ENCODE measurements around the gene SEMA3E.
"Not testable (repeated sequence)": the region's sequence is repeated elsewhere in the genome, so short reads cannot be mapped to it uniquely, and the experiment has no call there.

SEMA3E gene

GRCh38 chr7:83447681-83448080, 201.3 kb downstream of the SEMA3E start:
- H3K4me3 Mint-ChIP-seq: no peak overlapping the region
- ATAC-seq (no peak), DNase-seq (no peak)
- H3K27ac Mint-ChIP-seq: no peak overlapping the region
- H3K27me3 Mint-ChIP-seq: no peaks in the 10 kb centered on the region
- H3K36me3 Mint-ChIP-seq (ENCODE audit: low read depth): no peaks in the 10 kb centered on the region
- no peaks in the 10 kb centered on the region for H3K4me1 Mint-ChIP-seq
- peaks cover 4% of the 10 kb centered on the region for H3K9me3 Mint-ChIP-seq

GRCh38 chr7:83446102-83446669, 202.8 kb downstream of the SEMA3E start:
- DNase-seq (no peak), ATAC-seq (no peak)
- Mint-ChIP-seq H3K4me1 (no peaks in the 10 kb centered on the region), H3K27me3 (no peaks in the 10 kb centered on the region), H3K9me3 (peaks cover 4% of the 10 kb centered on the region), H3K36me3 (ENCODE audit: low read depth) (no peaks in the 10 kb centered on the region), H3K4me3 (no peak overlapping the region), H3K27ac (no peak overlapping the region)

GRCh38 chr7:83442911-83443310, 206.0 kb downstream of the SEMA3E start:
- ATAC-seq: no peak
- H3K4me3 Mint-ChIP-seq: no peak overlapping the region

GRCh38 chr7:83439026-83439425, 209.9 kb downstream of the SEMA3E start:
- Mint-ChIP-seq H3K9me3 (no peaks in the 10 kb centered on the region), H3K27me3 (no peaks in the 10 kb centered on the region), H3K36me3 (ENCODE audit: low read depth) (no peaks in the 10 kb centered on the region), H3K27ac (no peak overlapping the region), H3K4me3 (no peak overlapping the region), H3K4me1 (no peaks in the 10 kb centered on the region)
- DNase-seq (no peak), ATAC-seq (no peak)

More at GRCh38 chr7:83442911-83443310, 206.0 kb downstream of the SEMA3E start:
- H3K9me3 Mint-ChIP-seq: peaks cover 4% of the 10 kb centered on the region
- no peak overlapping the region for H3K27ac Mint-ChIP-seq
- no peaks in the 10 kb centered on the region for H3K4me1 Mint-ChIP-seq
- no peaks in the 10 kb centered on the region for H3K36me3 Mint-ChIP-seq (ENCODE audit: low read depth)
- H3K27me3 Mint-ChIP-seq: no peaks in the 10 kb centered on the region
- no peak for DNase-seq

- not testable (repeated sequence) for H3K4me1 Mint-ChIP-seq; H3K27me3 Mint-ChIP-seq; H3K9me3 Mint-ChIP-seq; H3K36me3 Mint-ChIP-seq (ENCODE audit: low read depth); DNase-seq; H3K27ac Mint-ChIP-seq; H3K4me3 Mint-ChIP-seq; ATAC-seq
Observed at GRCh38 chr7:83430289-83430688, 218.7 kb downstream of the SEMA3E start.

GRCh38 chr7:83429493-83429892, 219.4 kb downstream of the SEMA3E start:
- Mint-ChIP-seq H3K27me3 (no peaks in the 10 kb centered on the region), H3K27ac (no peak overlapping the region), H3K36me3 (ENCODE audit: low read depth) (no peaks in the 10 kb centered on the region), H3K4me3 (no peak overlapping the region), H3K9me3 (peaks cover 3% of the 10 kb centered on the region), H3K4me1 (no peaks in the 10 kb centered on the region)
- ATAC-seq: no peak
- no peak for DNase-seq

- peaks cover 3% of the 10 kb centered on the region for H3K9me3 Mint-ChIP-seq
- no peaks in the 10 kb centered on the region for H3K27me3 Mint-ChIP-seq
- H3K4me1 Mint-ChIP-seq: no peaks in the 10 kb centered on the region
- DNase-seq (no peak), ATAC-seq (no peak)
- H3K27ac Mint-ChIP-seq: no peak overlapping the region
- no peak overlapping the region for H3K4me3 Mint-ChIP-seq
- H3K36me3 Mint-ChIP-seq (ENCODE audit: low read depth): no peaks in the 10 kb centered on the region
Observed at GRCh38 chr7:83427884-83428283, 221.1 kb downstream of the SEMA3E start.

GRCh38 chr7:83426325-83426724, 222.6 kb downstream of the SEMA3E start:
- Mint-ChIP-seq H3K9me3 (peaks cover 3% of the 10 kb centered on the region), H3K4me3 (no peak overlapping the region), H3K4me1 (no peaks in the 10 kb centered on the region), H3K36me3 (ENCODE audit: low read depth) (no peaks in the 10 kb centered on the region), H3K27ac (no peak overlapping the region), H3K27me3 (no peaks in the 10 kb centered on the region)
- ATAC-seq (no peak), DNase-seq (no peak)

- ATAC-seq: no peak
- Mint-ChIP-seq H3K27ac (no peak overlapping the region), H3K36me3 (ENCODE audit: low read depth) (no peaks in the 10 kb centered on the region), H3K4me1 (no peaks in the 10 kb centered on the region), H3K27me3 (no peaks in the 10 kb centered on the region), H3K9me3 (no peaks in the 10 kb centered on the region), H3K4me3 (no peak overlapping the region)
- no peak for DNase-seq
Observed at GRCh38 chr7:83419013-83419412, 229.9 kb downstream of the SEMA3E start.

GRCh38 chr7:83415840-83416239, 233.1 kb downstream of the SEMA3E start:
- no peak overlapping the region for H3K4me3 Mint-ChIP-seq
- no peak overlapping the region for H3K27ac Mint-ChIP-seq
- no peaks in the 10 kb centered on the region for H3K36me3 Mint-ChIP-seq (ENCODE audit: low read depth)
- no peak for ATAC-seq
- no peak for DNase-seq
- no peaks in the 10 kb centered on the region for H3K9me3 Mint-ChIP-seq
- H3K4me1 Mint-ChIP-seq: no peaks in the 10 kb centered on the region
- no peaks in the 10 kb centered on the region for H3K27me3 Mint-ChIP-seq

- Mint-ChIP-seq H3K9me3 (no peaks in the 10 kb centered on the region), H3K27ac (no peak overlapping the region), H3K27me3 (no peaks in the 10 kb centered on the region), H3K4me3 (no peak overlapping the region), H3K4me1 (no peaks in the 10 kb centered on the region), H3K36me3 (ENCODE audit: low read depth) (no peaks in the 10 kb centered on the region)
- no peak for DNase-seq
- no peak for ATAC-seq
Observed at GRCh38 chr7:83414947-83415346, 234.0 kb downstream of the SEMA3E start.

GRCh38 chr7:83413831-83414230, 235.1 kb downstream of the SEMA3E start:
- Mint-ChIP-seq H3K4me3 (no peak overlapping the region), H3K9me3 (no peaks in the 10 kb centered on the region), H3K27me3 (no peaks in the 10 kb centered on the region), H3K4me1 (no peaks in the 10 kb centered on the region), H3K27ac (no peak overlapping the region), H3K36me3 (ENCODE audit: low read depth) (no peaks in the 10 kb centered on the region)
- DNase-seq: no peak
- ATAC-seq: no peak

GRCh38 chr7:83413424-83413823, 235.5 kb downstream of the SEMA3E start:
- Mint-ChIP-seq H3K9me3 (no peaks in the 10 kb centered on the region), H3K27me3 (no peaks in the 10 kb centered on the region), H3K27ac (no peak overlapping the region), H3K4me1 (no peaks in the 10 kb centered on the region), H3K4me3 (no peak overlapping the region), H3K36me3 (ENCODE audit: low read depth) (no peaks in the 10 kb centered on the region)
- no peak for DNase-seq
- ATAC-seq: no peak

- Mint-ChIP-seq H3K36me3 (ENCODE audit: low read depth) (no peaks in the 10 kb centered on the region), H3K27me3 (no peaks in the 10 kb centered on the region), H3K4me3 (no peak overlapping the region), H3K4me1 (no peaks in the 10 kb centered on the region), H3K27ac (no peak overlapping the region), H3K9me3 (no peaks in the 10 kb centered on the region)
- no peak for ATAC-seq
- DNase-seq: no peak
Observed at GRCh38 chr7:83410989-83411591, 237.8 kb downstream of the SEMA3E start.

- Mint-ChIP-seq H3K4me1 (no peaks in the 10 kb centered on the region), H3K36me3 (ENCODE audit: low read depth) (no peaks in the 10 kb centered on the region), H3K27me3 (no peaks in the 10 kb centered on the region), H3K9me3 (no peaks in the 10 kb centered on the region), H3K4me3 (no peak overlapping the region), H3K27ac (no peak overlapping the region)
- DNase-seq (no peak), ATAC-seq (no peak)
Observed at GRCh38 chr7:83394776-83395175, 254.2 kb downstream of the SEMA3E start.

- Mint-ChIP-seq H3K4me3 (no peak overlapping the region), H3K36me3 (ENCODE audit: low read depth) (no peaks in the 10 kb centered on the region), H3K9me3 (no peaks in the 10 kb centered on the region), H3K27ac (no peak overlapping the region), H3K27me3 (no peaks in the 10 kb centered on the region), H3K4me1 (no peaks in the 10 kb centered on the region)
- DNase-seq (no peak), ATAC-seq (no peak)
Observed at GRCh38 chr7:83388436-83388835, 260.5 kb downstream of the SEMA3E start.
